H1 (cell line): ENCODE results near the gene DRD2. TPM values are rescaled to one million over a fixed set of nuclear protein-coding genes. Genes with fewer than 3 reads are reported as not detected.

Source experiments
- CTCF ChIA-PET: fragments of 300-600 bp; sonication (Branson Sonifier 250); formaldehyde crosslinking; loops from one replicate; lab custom pipeline; 2021; ENCODE audit not compliant: partially characterized antibody; lab: Charles Lee
- POLR2A ChIA-PET: fragments of 300-600 bp; sonication (Branson Sonifier 250); formaldehyde crosslinking; loops from one replicate; lab custom pipeline; 2021; ENCODE audit warnings: inconsistent platforms; ENCODE audit not compliant: partially characterized antibody; lab: Charles Lee
- DNase-seq, 2 experiments: peaks; one replicate each; pipeline versions ENCODE4 v3.0.0 to v3.0.0-alpha.2; 2010 to 2022; ENCODE audit warnings: low spot score in 2 of 2, low read depth in 1 of 2, mixed read lengths in 1 of 2
- FAIRE-seq: peaks from 2 replicates; lab custom pipeline; 2011; peaks lifted over from hg19 to GRCh38; lab: Jason Lieb, UNC
- H2AFZ ChIP-seq: 2 replicates; pipeline ENCODE4 v1.8.1; 2012; ENCODE audit warnings: low read length, inconsistent platforms
- H2AK5ac ChIP-seq: 2 replicates; pipeline ENCODE4 v1.6.1; 2013; ENCODE audit warnings: low read depth, low read length
- H2BK120ac ChIP-seq: replicated peaks from 2 replicates; pipeline ENCODE3; 2013; ENCODE audit warnings: low read depth, low read length, inconsistent platforms
- H2BK12ac ChIP-seq: 2 replicates; pipeline ENCODE4 v1.6.1; 2013; ENCODE audit warnings: low read depth, low read length
- H2BK15ac ChIP-seq: 2 replicates; pipeline ENCODE4 v1.6.1; 2013; ENCODE audit warnings: low read length
- H2BK20ac ChIP-seq: 2 replicates; pipeline ENCODE4 v1.6.1; 2013; ENCODE audit warnings: low read length
- H2BK5ac ChIP-seq: 2 replicates; pipeline ENCODE4 v1.6.1; 2013; ENCODE audit warnings: low read depth, low read length
- H3K14ac ChIP-seq: 2 replicates; pipeline ENCODE4 v1.6.1; 2013; ENCODE audit warnings: inconsistent platforms; ENCODE audit not compliant: insufficient read length
- H3K18ac ChIP-seq: 2 replicates; pipeline ENCODE4 v1.6.1; 2013; ENCODE audit warnings: low read length; ENCODE audit errors: extremely low read depth
- H3K23ac ChIP-seq: 2 replicates; pipeline ENCODE4 v1.6.1; 2013; ENCODE audit warnings: inconsistent platforms; ENCODE audit not compliant: insufficient read length
- H3K23me2 ChIP-seq: 2 replicates; pipeline ENCODE4 v1.6.1; 2013; ENCODE audit warnings: low read depth, low read length
- H3K27ac ChIP-seq: 2 replicates; pipeline ENCODE4 v1.6.1; 2011; ENCODE audit warnings: low read depth, low read length, inconsistent platforms
- H3K27me3 ChIP-seq, 4 experiments: replicated peaks in 1 of 4; 1 replicate in 1 of 4; 2 replicates in 3 of 4; pipeline versions ENCODE4 v1.6.1 to v1.8.1; 2011 to 2013; ENCODE audit warnings: low read length in 3 of 4, mild to moderate bottlenecking in 3 of 4, inconsistent platforms in 2 of 4, mixed read lengths in 2 of 4, moderate library complexity in 1 of 4; ENCODE audit not compliant: control insufficient read depth in 3 of 4, insufficient read depth in 3 of 4; ENCODE audit errors: extremely low read depth in 1 of 4
- H3K36me3 ChIP-seq, 4 experiments: 2 replicates each; pipeline versions ENCODE4 v1.6.1 to v1.8.1; 2011 to 2013; ENCODE audit warnings: mild to moderate bottlenecking in 4 of 4, low read length in 3 of 4, moderate library complexity in 2 of 4, control low read depth in 1 of 4, inconsistent platforms in 1 of 4; ENCODE audit not compliant: insufficient read depth in 4 of 4, control insufficient read depth in 2 of 4
- H3K4ac ChIP-seq: replicated peaks from 2 replicates; pipeline ENCODE3; 2013; ENCODE audit warnings: low read length, low read depth, mixed read lengths, inconsistent platforms; ENCODE audit not compliant: insufficient read length
- H3K4me1 ChIP-seq, 4 experiments: replicated peaks in 1 of 4; 1 replicate in 1 of 4; 2 replicates in 3 of 4; pipeline versions ENCODE4 v1.6.1 to v1.8.1; 2011 to 2013; ENCODE audit warnings: low read length in 3 of 4, inconsistent platforms in 2 of 4, mixed read lengths in 1 of 4; ENCODE audit not compliant: insufficient read depth in 4 of 4, control insufficient read depth in 3 of 4
- H3K4me2 ChIP-seq, 2 experiments: 2 replicates each; pipeline versions ENCODE4 v1.6.1 to v1.8.1; 2011 to 2013; ENCODE audit warnings: low read depth in 2 of 2, low read length in 2 of 2, control low read depth in 1 of 2, inconsistent platforms in 1 of 2, mild to moderate bottlenecking in 1 of 2; ENCODE audit not compliant: insufficient read depth in 1 of 2
- H3K4me3 ChIP-seq, 4 experiments: fragments of 200-600, 300-600 bp in 1 of 4; sonication (generic), shearing (Covaris generic), sonication (Bioruptor Twin) in 1 of 4; 2 replicates each; pipeline versions ENCODE4 v1.5.1 to v1.8.1; 2011 to 2016; ENCODE audit warnings: low read length in 4 of 4, low read depth in 3 of 4, control low read depth in 2 of 4, inconsistent platforms in 2 of 4, mild to moderate bottlenecking in 2 of 4, mixed read lengths in 1 of 4, moderate library complexity in 1 of 4; ENCODE audit not compliant: insufficient read depth in 2 of 4; ENCODE audit errors: extremely low read depth in 1 of 4
- H3K56ac ChIP-seq: replicated peaks from 2 replicates; pipeline ENCODE3; 2013; ENCODE audit warnings: low read depth, mild to moderate bottlenecking, mixed read lengths, low read length, inconsistent platforms; ENCODE audit not compliant: insufficient read length
- H3K79me1 ChIP-seq: 2 replicates; pipeline ENCODE4 v1.6.1; 2013; ENCODE audit warnings: low read depth, low read length, control low read depth
- H3K79me2 ChIP-seq, 2 experiments: 2 replicates each; pipeline versions ENCODE4 v1.6.1 to v1.8.1; 2012 to 2013; ENCODE audit warnings: low read length in 2 of 2, mild to moderate bottlenecking in 2 of 2, inconsistent platforms in 1 of 2; ENCODE audit not compliant: insufficient read depth in 2 of 2, control insufficient read depth in 1 of 2
- H3K9ac ChIP-seq, 4 experiments: replicated peaks in 1 of 4; 1 replicate in 1 of 4; 2 replicates in 3 of 4; pipeline versions ENCODE4 v1.6.1 to v1.8.1; 2011 to 2013; ENCODE audit warnings: low read depth in 3 of 4, low read length in 3 of 4, control low read depth in 2 of 4, mild to moderate bottlenecking in 2 of 4, moderate library complexity in 2 of 4, inconsistent platforms in 1 of 4; ENCODE audit errors: extremely low read depth in 1 of 4
- H3K9me3 ChIP-seq, 2 experiments: 2 replicates each; pipeline versions ENCODE4 v1.6.1 to v1.8.1; 2012 to 2013; ENCODE audit warnings: mild to moderate bottlenecking in 2 of 2, moderate library complexity in 2 of 2, control low read depth in 1 of 2, inconsistent platforms in 1 of 2, low read depth in 1 of 2, low read length in 1 of 2, mixed read lengths in 1 of 2; ENCODE audit not compliant: insufficient read depth in 2 of 2
- H4K20me1 ChIP-seq, 2 experiments: replicated peaks in 1 of 2; 2 replicates each; pipeline versions ENCODE3 to v1.8.1; 2011 to 2013; ENCODE audit warnings: inconsistent platforms in 2 of 2, low read length in 2 of 2, mild to moderate bottlenecking in 1 of 2; ENCODE audit not compliant: insufficient read depth in 2 of 2, control insufficient read depth in 1 of 2
- H4K5ac ChIP-seq: 2 replicates; pipeline ENCODE4 v1.6.1; 2013; ENCODE audit warnings: low read length, low read depth, mixed read lengths, inconsistent platforms; ENCODE audit not compliant: insufficient read length
- H4K8ac ChIP-seq: 2 replicates; pipeline ENCODE4 v1.8.0; 2013; ENCODE audit warnings: mild to moderate bottlenecking, moderate library complexity, low read length, inconsistent platforms; ENCODE audit not compliant: insufficient read depth; ENCODE audit errors: extremely low read depth
- H4K91ac ChIP-seq: replicated peaks from 2 replicates; pipeline ENCODE3; 2013; ENCODE audit warnings: low read length, mixed read lengths, inconsistent platforms; ENCODE audit not compliant: insufficient read length
- BRCA1 ChIP-seq: IDR thresholded peaks from 2 replicates; pipeline ENCODE4 v1.6.1; 2012; ENCODE audit warnings: low read depth, low read length, improper control_type of control experiment
- GTF2F1 ChIP-seq: IDR thresholded peaks from 2 replicates; pipeline ENCODE4 v1.6.1; 2012; ENCODE audit warnings: low read depth, low read length, improper control_type of control experiment, borderline replicate concordance
- JUN ChIP-seq: IDR thresholded peaks from 2 replicates; pipeline ENCODE4 v1.6.1; 2011; ENCODE audit warnings: low read depth, mild to moderate bottlenecking, improper control_type of control experiment, low read length
- KDM5A ChIP-seq: fragments of 200-600 bp; IDR thresholded peaks from 2 replicates; pipeline ENCODE4 v1.7.1; 2012; ENCODE audit warnings: mild to moderate bottlenecking, low read length, inconsistent platforms, mixed read lengths
- POU5F1 ChIP-seq: IDR thresholded peaks from 2 replicates; pipeline ENCODE4 v1.6.1; 2011; ENCODE audit warnings: low read depth, mild to moderate bottlenecking, low read length, moderate library complexity
- RBBP5 ChIP-seq: IDR thresholded peaks from 2 replicates; pipeline ENCODE4 v1.7.1; 2012; ENCODE audit warnings: low read depth, mild to moderate bottlenecking, inconsistent platforms, low read length, moderate library complexity, borderline replicate concordance
- RNF2 ChIP-seq: fragments of 200-900, 300-1000 bp; sonication (generic); IDR thresholded peaks from 2 replicates; pipeline ENCODE4 v1.7.1; 2016; ENCODE audit warnings: borderline replicate concordance, low read depth, mild to moderate bottlenecking, antibody characterized with exemption, low read length; ENCODE audit not compliant: poor library complexity, severe bottlenecking; ENCODE audit errors: missing control alignments
- SRF ChIP-seq: IDR thresholded peaks from 2 replicates; pipeline ENCODE4 v1.6.1; 2011; ENCODE audit warnings: mild to moderate bottlenecking, low read depth, low read length, moderate library complexity
- TEAD4 ChIP-seq: IDR thresholded peaks from 2 replicates; pipeline ENCODE4 v1.6.1; 2012; ENCODE audit warnings: low read depth, low read length, inconsistent platforms, mixed read lengths
- ZNF274 ChIP-seq: IDR thresholded peaks from 2 replicates; pipeline ENCODE4 v1.7.0; 2012; ENCODE audit warnings: low read length, borderline replicate concordance; ENCODE audit errors: extremely low read depth
- WGBS, 2 experiments: shearing (Covaris generic) in 1 of 2; methylation state at CpG; one replicate each; pipeline versions ENCODE4 v1.1.6 to v1.1.7; 2013 to 2015; ENCODE audit warnings: low lambda C conversion rate in 2 of 2, mixed read lengths in 2 of 2, inconsistent platforms in 1 of 2, low coverage in 1 of 2, missing lambda C conversion rate in 1 of 2; ENCODE audit not compliant: insufficient replicate concordance in 2 of 2, insufficient coverage in 1 of 2, insufficient read length in 1 of 2; ENCODE audit errors: extremely low coverage in 1 of 2, missing lambda C conversion rate in 1 of 2; 5-methylcytosine and 5-hydroxymethylcytosine counted together
- polyA plus RNA-seq, 7 experiments: library from polyadenylated mRNA; depleted of rRNA in 3 of 7; stranded (reverse) in 5 of 7; unstranded in 2 of 7; fragments of >200 nt in 5 of 7; fragments of 200-250 nt in 2 of 7; gene quantifications; 1 replicate in 5 of 7; 2 replicates in 1 of 7; 4 replicates in 1 of 7; pipeline versions ENCODE4 v1.2.1 to v1.2.3, GENCODE V29; 2011 to 2013; ENCODE audit warnings: missing spikeins in 2 of 7, mixed read lengths in 2 of 7
- total RNA-seq: library from RNA; stranded (reverse); fragmentation: NEBNext Ultra II Directional; extraction: Animal tissue kit (Norgen Biotek cat#: 25700); gene quantifications from 2 replicates; pipeline ENCODE4 v1.2.1, GENCODE V29; 2021

The DRD2 gene
- total and polyA plus RNA-seq, 2 of the 8 experiments (the other 6 are each of a cell fraction or from before 2014, with no cell fraction given) = 0.26 to 0.41 TPM

GRCh38 chr11:113462830-113463229 is 12.4 kb downstream of the DRD2 start:
- Histone ChIP-seq H2AK5ac (no peak overlapping the region), H3K14ac (no peak overlapping the region), H3K23ac (no peak overlapping the region), H3K4me3 (no peak overlapping the region), H3K27me3 (no peaks in the 10 kb centered on the region), H3K36me3 (no peaks in the 10 kb centered on the region), H2AFZ (no peak overlapping the region), H2BK120ac (no peak overlapping the region), H3K27ac (no peak overlapping the region), H4K8ac (no peak overlapping the region), H3K4me1 (peaks cover 0 to 3% (median 2%) of the 10 kb centered on the region in 4 experiments; a peak in 4 of 7 replicates), H4K91ac (no peak overlapping the region), H3K4ac (no peak overlapping the region), H2BK12ac (no peak overlapping the region), H3K79me2 (no peaks in the 10 kb centered on the region), H3K79me1 (no peaks in the 10 kb centered on the region), H2BK15ac (0 out of 2 replicates have a peak overlapping the region, but pooled peaks have one; percentile 32), H3K56ac (no peak overlapping the region), H4K5ac (no peak overlapping the region), H4K20me1 (no peaks in the 10 kb centered on the region), H3K4me2 (no peak overlapping the region), H3K18ac (no peak overlapping the region), H3K23me2 (no peaks in the 10 kb centered on the region), H3K9me3 (no peaks in the 10 kb centered on the region), H2BK5ac (no peak overlapping the region), H2BK20ac (no peak overlapping the region), H3K9ac (no peak overlapping the region)
- TF ChIP-seq TEAD4 (no peak), JUN (no peak), RBBP5 (no peak), RNF2 (no peak), BRCA1 (no peak), POU5F1 (no peak), KDM5A (no peak), GTF2F1 (no peak), SRF (no peak), ZNF274 (no peak)
- DNase-seq (no peak), FAIRE-seq (no peak)
- 95% methylated on average over 5 of the region's 5 CpGs; no CpG with 5 or more reads in 1 of the 2 experiments for WGBS, 2 experiments
- CTCF ChIA-PET = interaction anchor here (1.1 to 1.3 kb wide), 2 partner anchors 13 to 148 kb away, joined by 3 to 5 read pairs; no protein-coding TSS in a partner anchor
- POLR2A ChIA-PET = no interaction called here
